Sciatic nerve (tissue), 2 donors: ENCODE data around the gene SLC7A8. TPM values are rescaled to one million over a fixed set of nuclear protein-coding genes. Genes with fewer than 3 reads are reported as not detected.
"Not testable (repeated sequence)": the region's sequence is repeated elsewhere in the genome, so short reads cannot be mapped to it uniquely, and the experiment has no call there.

Experiments
- ATAC-seq: fragments of 200-7000 bp; cut with Tn5 transposase; one replicate; pipeline ENCODE4 v1.9.1; 2020; ENCODE audit warnings: mild to moderate bottlenecking, moderate library complexity
- DNase-seq: peaks from one replicate; pipeline ENCODE4 v3.0.0-alpha.2; 2020; ENCODE audit warnings: low spot score
- intact Hi-C: fragments of 100-400 bp; cut with DNase I; formaldehyde crosslinking; loops from one replicate; pipeline ENCODE4 v1.14.2; 2022
- total RNA-seq: library from RNA; stranded (reverse); fragmentation: NEBNext Ultra II Directional; extraction: Animal tissue kit (Norgen Biotek cat#: 25700); gene quantifications from one replicate; pipeline ENCODE4 v1.2.1, GENCODE V29; 2021
- donor health status: DM: no; HTN: no; CAD: no.
- donor health status: DM: no; HTN: no; CAD: no.

Gene SLC7A8
- 15.0 TPM for total RNA-seq

DNA sequence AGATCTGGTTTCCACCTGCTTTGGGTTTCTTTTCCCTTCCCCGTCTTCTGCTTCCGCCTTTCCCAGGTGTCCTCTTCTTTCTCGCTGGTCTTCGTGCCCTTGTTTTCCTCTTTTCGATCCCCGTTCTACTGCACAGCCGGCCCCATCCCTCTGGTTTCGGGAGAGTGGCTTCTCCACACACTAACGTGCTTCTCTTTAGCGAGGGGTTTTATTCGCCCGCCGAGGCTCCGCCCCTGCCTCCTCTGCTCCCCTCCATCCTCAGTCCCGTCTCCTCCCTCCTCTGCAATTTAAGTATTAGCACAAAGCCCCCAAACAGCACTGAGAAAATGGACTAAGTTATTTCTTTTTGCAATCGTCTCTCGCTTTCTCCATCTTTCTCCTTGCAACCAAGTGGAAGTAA lies at the start of gene SLC7A8:
TSS of gene SLC7A8 (minus strand) at position 182 of the 400 bp plus-strand sequence. CDS start 746 bp downstream, outside the sequence.
- peak; percentile 76 for ATAC-seq
- intact Hi-C loops, result no loop called here
- peak; percentile 77 for DNase-seq

DNA sequence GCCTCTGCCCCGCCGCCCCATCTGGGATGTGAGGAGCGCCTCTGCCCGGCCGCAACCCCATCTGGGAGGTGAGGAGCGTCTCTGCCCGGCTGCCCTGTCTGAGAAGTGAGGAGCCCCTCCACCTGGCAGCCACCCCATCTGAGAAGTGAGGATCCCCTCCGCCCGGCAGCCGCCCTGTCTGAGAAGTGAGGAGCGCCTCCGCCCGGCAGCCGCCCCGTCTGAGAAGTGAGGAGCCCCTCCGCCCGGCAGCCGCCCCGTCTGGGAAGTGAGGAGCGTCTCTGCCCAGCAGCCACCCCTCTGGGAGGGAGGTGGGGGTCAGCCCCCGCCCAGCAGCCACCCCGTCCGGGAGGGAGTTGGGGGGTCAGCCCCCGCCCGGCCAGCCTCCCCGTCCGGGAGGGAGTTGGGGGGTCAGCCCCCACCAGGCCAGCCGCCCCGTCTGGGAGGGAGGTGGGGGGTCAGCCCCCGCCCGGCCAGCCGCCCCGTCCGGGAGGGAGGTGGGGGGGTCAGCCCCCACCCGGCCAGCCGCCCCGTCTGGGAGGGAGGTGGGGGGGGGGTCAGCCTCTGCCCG lies 48.9 kb upstream of the SLC7A8 start:
- intact Hi-C loops, ATAC-seq, DNase-seq: not testable (repeated sequence)

- no peak for DNase-seq
- ATAC-seq, result no peak
- intact Hi-C loops, result no loop called here
Observed at GRCh38 chr14:23228812-23229211, 45.4 kb upstream of the SLC7A8 start.

DNA sequence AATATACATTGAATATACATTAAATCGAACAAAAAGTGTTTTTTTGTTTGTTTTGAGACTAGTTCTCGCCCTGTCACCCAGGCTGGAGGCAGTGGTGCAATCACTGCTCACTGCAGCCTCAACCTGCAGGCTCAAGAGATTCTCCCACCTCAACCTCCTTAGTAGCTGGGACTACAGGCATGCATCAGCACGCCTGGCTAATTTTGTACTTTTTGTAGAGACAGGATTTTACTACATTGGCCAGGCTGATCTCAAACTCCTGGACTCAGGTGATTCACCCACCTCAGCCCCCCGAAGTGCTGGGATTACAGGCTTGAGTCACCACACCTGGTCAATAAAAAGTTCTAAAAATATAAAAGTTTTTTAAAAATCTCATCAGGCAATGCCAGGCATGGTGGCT lies 44.1 kb upstream of the SLC7A8 start:
- ATAC-seq, result no peak
- no peak for DNase-seq
- intact Hi-C loops, result no loop called here

DNA sequence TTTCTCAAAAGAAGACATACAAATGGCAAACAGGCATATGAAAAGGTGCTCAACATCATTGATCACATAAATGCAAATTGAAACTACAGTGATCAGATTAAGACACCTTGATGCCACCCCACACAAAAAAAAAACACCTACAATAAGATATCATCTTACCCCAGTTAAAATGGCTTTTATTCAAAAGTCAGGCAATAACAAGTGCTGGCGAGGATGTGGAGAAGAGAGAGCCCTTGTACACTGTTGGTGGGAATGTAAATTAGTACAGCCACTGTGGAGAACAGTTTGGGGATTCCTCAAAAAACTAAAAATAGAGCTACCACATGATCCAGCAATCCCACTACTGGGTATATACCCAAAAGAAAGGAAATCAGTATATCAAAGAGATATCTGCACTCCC lies 41.5 kb upstream of the SLC7A8 start:
- intact Hi-C loops, ATAC-seq, DNase-seq: not testable (repeated sequence)

- intact Hi-C loops, result no loop called here
- no peak for ATAC-seq
- no peak for DNase-seq
Observed at GRCh38 chr14:23219075-23219474, 35.6 kb upstream of the SLC7A8 start.

- intact Hi-C loops, result no loop called here
- ATAC-seq (no peak), DNase-seq (no peak)
Observed at GRCh38 chr14:23217032-23218020, 33.9 kb upstream of the SLC7A8 start.

- ATAC-seq, result no peak
- intact Hi-C loops, result no loop called here
- DNase-seq, result no peak
Observed at GRCh38 chr14:23215421-23215820, 32.0 kb upstream of the SLC7A8 start.

DNA sequence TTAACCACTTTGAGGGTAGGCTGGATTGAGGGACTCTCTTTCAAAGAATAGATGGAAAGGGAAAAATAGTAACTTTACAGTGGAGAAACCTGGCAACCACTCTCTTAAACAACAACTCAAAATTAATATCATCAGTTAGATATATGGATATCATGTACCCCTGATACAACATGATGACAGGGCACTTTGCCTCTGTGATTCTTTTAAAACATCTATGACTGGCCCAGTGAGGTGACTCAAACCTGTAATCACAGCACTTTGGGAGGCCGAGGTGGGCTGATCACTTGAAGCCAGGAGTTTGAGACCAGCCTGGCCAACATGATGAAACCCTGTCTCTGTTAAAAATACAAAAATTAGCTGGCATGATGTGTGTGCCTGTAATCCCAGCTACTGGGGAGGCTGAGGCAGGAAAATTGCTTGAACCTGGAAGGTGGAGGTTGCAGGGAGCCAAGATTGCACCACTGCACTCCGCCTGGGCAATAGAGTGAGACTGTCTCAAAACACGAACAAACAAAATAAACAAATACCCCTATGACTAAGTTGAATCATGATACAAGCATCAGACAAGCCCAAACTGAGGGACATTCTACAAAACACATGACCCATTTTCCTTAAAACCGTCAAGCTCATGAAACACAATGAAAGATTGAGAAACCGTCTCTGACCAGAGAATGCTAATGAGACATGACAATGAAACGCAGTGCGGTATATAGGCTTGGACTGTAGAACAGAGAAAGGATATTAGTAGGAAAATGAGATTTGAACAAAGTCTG lies 26.4 kb upstream of the SLC7A8 start:
- ATAC-seq (no peak), DNase-seq (no peak)
- intact Hi-C loops, result no loop called here

DNA sequence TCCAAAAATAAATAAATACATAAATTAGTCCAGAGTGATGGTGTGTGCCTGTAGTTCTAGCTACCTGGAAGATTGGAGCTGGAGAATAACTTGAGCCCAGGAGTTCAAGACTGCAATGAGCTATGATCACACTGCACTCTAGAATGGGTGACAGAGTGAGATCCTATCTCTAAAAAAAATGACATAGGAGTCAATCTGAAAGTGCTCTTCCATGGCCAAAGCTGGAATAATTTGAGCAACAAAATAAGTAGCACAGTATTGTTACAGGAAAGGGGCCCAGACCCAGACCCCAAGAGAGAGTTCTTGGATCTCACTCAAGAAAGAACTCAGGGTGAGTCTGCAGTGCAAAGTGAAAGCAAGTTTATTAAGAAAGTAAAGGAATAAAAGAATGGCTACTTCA lies 24.9 kb upstream of the SLC7A8 start:
- ATAC-seq, result no peak
- DNase-seq, result no peak
- intact Hi-C loops, result no loop called here

GRCh38 chr14:23207146-23207540 lies 23.7 kb upstream of the SLC7A8 start:
- ATAC-seq (no peak), DNase-seq (no peak)
- intact Hi-C loops, result no loop called here

DNA sequence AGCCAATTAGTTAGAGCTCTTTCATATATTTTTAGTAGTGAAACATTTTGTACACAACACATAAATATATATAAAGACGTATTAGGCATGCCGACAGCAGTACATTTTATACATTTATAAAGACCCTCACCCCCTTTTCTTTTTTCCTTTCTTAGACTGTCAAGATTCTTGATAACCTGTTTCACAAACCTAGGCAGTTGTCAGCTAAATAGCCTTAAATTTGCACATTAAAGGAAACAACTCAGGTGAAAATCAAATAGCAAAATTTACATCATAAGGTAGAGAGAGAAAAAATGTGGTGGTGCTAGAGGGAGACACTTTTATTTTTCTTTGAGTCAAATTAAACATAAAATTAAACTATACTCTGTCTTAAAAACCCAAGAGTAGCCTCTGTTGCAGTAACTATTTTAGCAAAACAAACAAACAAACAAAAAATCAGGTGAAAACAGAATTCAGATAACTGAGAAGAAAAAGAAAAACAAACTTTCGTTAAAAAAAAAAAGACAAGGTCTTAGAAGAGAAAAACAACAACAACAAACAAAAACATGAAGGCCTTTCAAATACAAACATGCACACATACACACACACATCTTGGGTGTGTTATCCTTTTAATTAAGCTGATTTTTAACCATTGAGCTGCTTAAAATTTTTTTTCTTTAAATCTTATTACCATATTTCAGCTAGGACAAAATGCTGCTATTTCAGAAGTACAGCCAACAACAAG lies 23.1 kb upstream of the SLC7A8 start:
- ATAC-seq (no peak), DNase-seq (no peak)
- intact Hi-C loops, result no loop called here

DNA sequence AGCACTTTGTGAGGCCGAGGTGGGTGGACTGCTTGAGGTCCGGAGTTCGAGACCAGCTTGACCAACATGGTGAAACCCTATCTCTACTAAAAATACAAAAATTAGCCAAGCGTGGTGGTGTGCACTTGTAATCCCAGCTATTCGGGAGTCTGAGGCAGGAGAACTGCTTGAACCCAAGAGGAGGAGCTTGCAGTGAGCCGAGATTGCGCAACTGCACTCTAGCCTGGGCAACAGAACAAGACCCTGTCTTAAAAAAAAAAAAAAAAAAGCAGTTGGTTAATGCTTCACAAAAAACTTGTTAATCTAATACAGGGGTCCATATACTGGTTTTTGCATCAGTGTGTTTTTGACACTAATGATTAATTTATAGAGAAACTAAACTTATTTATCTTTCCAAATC lies 18.5 kb upstream of the SLC7A8 start:
- ATAC-seq (no peak), DNase-seq (no peak)
- intact Hi-C loops, result no loop called here

DNA sequence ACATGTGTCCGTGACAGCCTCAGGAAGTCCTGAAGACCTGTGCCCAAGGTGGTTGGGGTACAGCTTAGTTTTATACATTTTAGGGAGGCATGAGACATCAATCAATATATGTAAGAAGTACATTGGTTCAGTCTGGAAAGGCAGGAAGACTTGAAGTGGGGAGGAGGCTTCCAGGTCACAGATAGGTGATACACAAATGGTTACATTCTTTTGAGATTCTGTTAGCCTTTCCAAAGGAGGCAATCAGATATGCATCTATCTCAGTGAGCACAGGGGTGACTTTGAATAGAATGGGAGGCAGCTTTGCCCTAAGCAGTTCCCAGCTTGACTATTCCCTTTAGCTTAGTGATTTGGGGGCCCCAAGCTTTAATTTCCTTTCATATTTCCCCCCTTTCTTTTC lies 15.7 kb upstream of the SLC7A8 start:
- DNase-seq, ATAC-seq, intact Hi-C loops: not testable (repeated sequence)

- ATAC-seq, DNase-seq, intact Hi-C loops: not testable (repeated sequence)
Observed at GRCh38 chr14:23196487-23196886, 13.0 kb upstream of the SLC7A8 start.

DNA sequence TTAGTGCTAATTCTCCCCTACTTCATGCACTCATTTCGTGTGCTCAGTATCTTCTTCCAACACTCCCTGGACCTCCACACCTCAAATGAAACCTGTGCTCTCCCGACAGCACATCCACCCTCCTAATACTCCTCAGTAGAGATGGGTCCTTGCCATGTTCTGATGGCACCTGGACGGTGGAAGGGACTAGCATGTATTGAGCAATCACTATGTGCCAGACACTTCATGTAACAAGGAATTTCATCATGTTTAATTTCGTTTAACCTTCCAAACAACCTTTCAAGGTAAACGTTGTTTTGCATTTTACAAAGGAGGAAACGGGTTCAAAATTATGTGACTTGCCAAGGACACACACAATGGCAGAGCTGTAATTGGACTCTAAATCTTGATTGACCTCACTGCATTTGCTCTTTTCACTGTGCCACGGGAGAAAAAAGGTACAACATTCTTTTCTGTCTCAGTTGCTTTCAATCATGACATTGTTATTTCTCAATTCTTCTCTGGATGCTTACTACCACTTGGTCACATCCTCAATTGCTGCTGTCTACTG lies 12.2 kb upstream of the SLC7A8 start:
- intact Hi-C loops, result no loop called here
- ATAC-seq, result no peak
- DNase-seq, result no peak

- intact Hi-C loops, result no loop called here
- ATAC-seq (no peak), DNase-seq (no peak)
Observed at GRCh38 chr14:23193432-23193831, 10.0 kb upstream of the SLC7A8 start.

GRCh38 chr14:23187925-23188324 lies 4.5 kb upstream of the SLC7A8 start:
- DNase-seq (no peak), ATAC-seq (no peak)
- intact Hi-C loops, result loop anchor here (5.0 kb wide), 1 partner anchor 61 kb away; no protein-coding TSS in a partner anchor
